ENCODE measurements around the gene ARL15. TPM values are rescaled to one million over a fixed set of nuclear protein-coding genes. Genes with fewer than 3 reads are reported as not detected.

ARL15 gene
- total and polyA plus RNA-seq, 2 donors (not counting 1 experiment from before 2014, with no cell fraction given) = 5.8 to 20.5 TPM

GRCh38 chr5:53929570-53929969, 380.8 kb downstream of the ARL15 start:
- Histone ChIP-seq H4K20me1 (ENCODE audit: control insufficient read depth, insufficient read depth, low read length, poor library complexity, severe bottlenecking) (no peaks in the 10 kb centered on the region), H3K4me1 (ENCODE audit: control insufficient read depth in 2 of 2, insufficient read depth in 2 of 2, low read length in 2 of 2) (no peaks in the 10 kb centered on the region), H3K36me3 (replicated peaks in 1 of 2; ENCODE audit: control extremely low read depth in 1 of 2, control insufficient read depth in 1 of 2, extremely low read depth in 1 of 2, insufficient read depth in 2 of 2, low read length in 1 of 2) (no peaks in the 10 kb centered on the region), H3K27me3 (replicated peaks in 1 of 4; ENCODE audit: control extremely low read depth in 1 of 4, control insufficient read depth in 3 of 4, insufficient read depth in 4 of 4, low read length in 3 of 4) (no peaks in the 10 kb centered on the region), H3K9ac (ENCODE audit: low read length) (no peak overlapping the region), H3K27ac (ENCODE audit: low read length in 2 of 2) (no peak overlapping the region), H3K4me3 (ENCODE audit: control extremely low read depth in 1 of 5, extremely low read depth in 1 of 5, insufficient read depth in 1 of 5, low read depth in 2 of 5, low read length in 4 of 5) (no peak overlapping the region), H3K4me2 (replicated peaks; ENCODE audit: low read depth, low read length, poor library complexity, severe bottlenecking) (no peak overlapping the region), H2AFZ (ENCODE audit: insufficient read depth, low read depth, low read length, poor library complexity, severe bottlenecking) (no peak overlapping the region), H3K79me2 (ENCODE audit: control insufficient read depth, insufficient read depth, low read length) (no peaks in the 10 kb centered on the region), H3K9me3 (ENCODE audit: control extremely low read depth in 1 of 3, control insufficient read depth in 2 of 3, insufficient read depth in 1 of 3, low read length in 2 of 3) (no peaks in the 10 kb centered on the region)
- no peaks in the 10 kb centered on the region for H3K9me3 Mint-ChIP-seq (ENCODE audit: insufficient read depth)
- no peak overlapping the region for H3K4me3 Mint-ChIP-seq
- ChIA-PET CTCF (interaction anchor here (1.0 kb wide), 1 partner anchor 12 kb away, joined by 5 read pairs; no protein-coding TSS in a partner anchor), POLR2A (interaction anchor here (0.6 kb wide), 1 partner anchor 463 kb away, joined by 3 read pairs; no protein-coding TSS in a partner anchor)
- DNase-seq (no peak), ATAC-seq (ENCODE audit: low read depth) (no peak)
- intact Hi-C loops (cut with micrococcal nuclease) = no loop called here
- no peak overlapping the region for H3K27ac Mint-ChIP-seq
- H3K4me1 Mint-ChIP-seq = no peaks in the 10 kb centered on the region
- no peaks in the 10 kb centered on the region for H3K27me3 Mint-ChIP-seq
- TF ChIP-seq EZH2 (IDR thresholded peaks at IDR 0.05; ENCODE audit: borderline replicate concordance, insufficient read depth, low read depth, low read length, poor library complexity, severe bottlenecking) (no peak), CTCF (IDR thresholded peaks at IDR 0.05) (no peak)
- WGBS (ENCODE audit: insufficient coverage) = 100% methylated on average over 1 of the region's 2 CpGs

- POLR2A ChIA-PET = interaction anchor here (0.6 kb wide), 1 partner anchor 462 kb away, joined by 3 read pairs; no protein-coding TSS in a partner anchor
- Histone ChIP-seq H3K36me3 (replicated peaks in 1 of 2; ENCODE audit: control extremely low read depth in 1 of 2, control insufficient read depth in 1 of 2, extremely low read depth in 1 of 2, insufficient read depth in 2 of 2, low read length in 1 of 2) (no peaks in the 10 kb centered on the region), H3K27me3 (replicated peaks in 1 of 4; ENCODE audit: control extremely low read depth in 1 of 4, control insufficient read depth in 3 of 4, insufficient read depth in 4 of 4, low read length in 3 of 4) (no peaks in the 10 kb centered on the region), H3K9ac (ENCODE audit: low read length) (no peak overlapping the region), H3K27ac (ENCODE audit: low read length in 2 of 2) (no peak overlapping the region), H3K4me1 (ENCODE audit: control insufficient read depth in 2 of 2, insufficient read depth in 2 of 2, low read length in 2 of 2) (no peaks in the 10 kb centered on the region), H3K4me3 (ENCODE audit: control extremely low read depth in 1 of 5, extremely low read depth in 1 of 5, insufficient read depth in 1 of 5, low read depth in 2 of 5, low read length in 4 of 5) (no peak overlapping the region), H3K9me3 (ENCODE audit: control extremely low read depth in 1 of 3, control insufficient read depth in 2 of 3, insufficient read depth in 1 of 3, low read length in 2 of 3) (no peaks in the 10 kb centered on the region), H2AFZ (ENCODE audit: insufficient read depth, low read depth, low read length, poor library complexity, severe bottlenecking) (no peak overlapping the region), H3K4me2 (replicated peaks; ENCODE audit: low read depth, low read length, poor library complexity, severe bottlenecking) (no peak overlapping the region), H3K79me2 (ENCODE audit: control insufficient read depth, insufficient read depth, low read length) (no peaks in the 10 kb centered on the region), H4K20me1 (ENCODE audit: control insufficient read depth, insufficient read depth, low read length, poor library complexity, severe bottlenecking) (no peaks in the 10 kb centered on the region)
- Mint-ChIP-seq H3K9me3 (ENCODE audit: insufficient read depth) (no peaks in the 10 kb centered on the region), H3K4me3 (no peak overlapping the region), H3K27ac (no peak overlapping the region), H3K4me1 (no peaks in the 10 kb centered on the region), H3K27me3 (no peaks in the 10 kb centered on the region)
- CTCF ChIA-PET = interaction anchor here (1.0 kb wide), 1 partner anchor 11 kb away, joined by 5 read pairs; no protein-coding TSS in a partner anchor
- no peak for DNase-seq
- no CpG with 5 or more reads among the region's 4 CpGs for WGBS (ENCODE audit: insufficient coverage)
- no peak for TF ChIP-seq EZH2 (IDR thresholded peaks at IDR 0.05; ENCODE audit: borderline replicate concordance, insufficient read depth, low read depth, low read length, poor library complexity, severe bottlenecking)
- no peak for TF ChIP-seq CTCF (IDR thresholded peaks at IDR 0.05)
- intact Hi-C loops (cut with micrococcal nuclease) = no loop called here
- ATAC-seq (ENCODE audit: low read depth) = no peak
These were observed 381.2 kb downstream of the ARL15 start for GRCh38 chr5:53929152-53929551.

All from B cell (primary cell).